Pons (tissue), 1 donor: ENCODE results near the gene NXF1.
"Not testable (repeated sequence)": the region's sequence is repeated elsewhere in the genome, so short reads cannot be mapped to it uniquely, and the experiment has no call there.

Experiments
- DNase-seq: peaks from one replicate; pipeline ENCODE4 v3.0.0-alpha.2; 2016; ENCODE audit warnings: low spot score

The NXF1 gene

DNA sequence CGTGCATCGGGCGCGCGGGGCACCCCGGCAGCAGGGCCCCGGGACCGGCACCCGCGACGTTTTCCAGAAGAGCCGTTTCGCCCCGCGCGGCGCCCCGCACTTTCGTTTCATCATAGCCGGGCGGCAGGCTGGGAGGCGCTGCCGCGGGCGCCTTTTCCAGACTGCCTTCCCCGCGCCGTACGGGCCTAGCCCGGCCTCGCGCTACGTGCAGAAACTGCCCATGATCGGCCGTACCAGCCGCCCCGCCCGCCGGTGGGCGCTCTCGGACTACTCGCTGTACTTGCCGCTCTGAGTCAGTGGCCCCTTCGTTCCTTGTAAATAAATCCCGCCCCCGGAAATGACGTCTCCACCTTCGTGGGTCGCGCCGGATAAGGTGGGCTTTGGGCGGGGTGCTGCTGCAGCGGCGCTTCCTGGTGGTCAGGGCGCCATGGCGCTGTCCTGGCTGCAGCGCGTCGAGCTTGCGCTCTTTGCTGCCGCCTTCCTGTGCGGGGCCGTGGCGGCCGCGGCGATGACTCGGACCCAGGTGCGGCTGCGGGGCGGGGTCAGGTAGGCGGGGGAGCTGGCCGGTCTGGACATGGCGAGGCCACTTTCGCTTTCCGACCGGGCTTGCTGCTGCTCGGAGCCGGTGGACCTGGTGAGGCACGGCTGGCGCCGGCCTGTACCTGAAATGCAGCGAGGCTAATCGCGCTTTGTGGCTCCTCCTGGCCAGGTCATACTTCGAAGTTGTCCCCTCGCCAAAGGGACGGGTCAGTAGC, 18.1 kb downstream of the NXF1 start, which contains the start of gene TMEM179B:
Gene TMEM179B, plus strand, starts transcription at position 398 of the 755 bp plus-strand sequence. Its CDS starts 30 bp downstream, at position 428.
- peak; percentile 98 for DNase-seq

DNA sequence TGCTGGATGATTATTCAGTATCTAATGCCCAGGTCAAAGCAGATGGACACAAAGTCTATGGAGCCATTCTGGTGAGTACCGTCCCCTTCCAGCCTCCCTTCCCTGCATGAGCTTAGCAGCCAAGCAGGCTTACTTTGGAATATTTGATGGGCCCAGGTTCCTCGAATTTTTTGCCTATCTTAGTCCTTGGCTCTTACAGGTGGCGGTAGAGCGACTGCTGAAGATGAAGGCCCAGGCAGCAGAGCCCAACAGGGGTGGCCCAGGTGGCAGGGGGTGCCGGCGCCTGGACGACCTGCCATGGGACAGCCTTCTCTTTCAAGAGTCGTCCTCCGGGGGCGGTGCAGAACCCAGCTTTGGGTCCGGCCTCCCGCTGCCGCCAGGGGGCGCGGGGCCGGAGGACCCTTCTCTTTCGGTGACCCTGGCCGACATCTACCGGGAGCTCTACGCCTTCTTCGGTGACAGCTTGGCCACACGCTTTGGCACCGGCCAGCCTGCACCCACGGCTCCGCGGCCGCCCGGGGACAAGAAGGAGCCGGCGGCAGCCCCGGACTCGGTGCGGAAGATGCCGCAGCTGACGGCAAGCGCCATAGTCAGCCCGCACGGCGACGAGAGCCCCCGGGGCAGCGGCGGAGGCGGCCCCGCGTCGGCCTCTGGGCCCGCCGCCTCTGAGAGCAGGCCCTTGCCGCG, 18.8 kb downstream of the NXF1 start:
- peak; percentile 82 for DNase-seq

DNA sequence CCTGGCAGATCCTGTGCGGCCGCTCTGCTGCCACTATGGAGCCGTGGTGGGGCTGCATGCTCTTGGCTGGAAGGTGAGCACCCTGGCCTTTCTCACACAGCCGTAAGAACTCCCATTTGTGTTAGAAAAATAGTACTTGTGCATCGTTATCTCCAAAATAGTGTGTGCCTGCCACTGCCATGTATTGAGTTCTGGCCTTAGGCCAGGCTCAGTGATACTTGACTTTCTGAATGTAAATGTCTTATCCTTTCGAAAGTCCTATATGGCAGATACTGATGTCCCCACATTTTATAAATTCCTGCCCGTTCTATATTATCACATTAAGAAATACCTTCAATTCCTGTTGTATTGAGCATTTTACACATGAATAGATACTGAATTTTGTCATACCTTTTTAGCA, 22.5 kb downstream of the NXF1 start:
- no peak for DNase-seq

DNA sequence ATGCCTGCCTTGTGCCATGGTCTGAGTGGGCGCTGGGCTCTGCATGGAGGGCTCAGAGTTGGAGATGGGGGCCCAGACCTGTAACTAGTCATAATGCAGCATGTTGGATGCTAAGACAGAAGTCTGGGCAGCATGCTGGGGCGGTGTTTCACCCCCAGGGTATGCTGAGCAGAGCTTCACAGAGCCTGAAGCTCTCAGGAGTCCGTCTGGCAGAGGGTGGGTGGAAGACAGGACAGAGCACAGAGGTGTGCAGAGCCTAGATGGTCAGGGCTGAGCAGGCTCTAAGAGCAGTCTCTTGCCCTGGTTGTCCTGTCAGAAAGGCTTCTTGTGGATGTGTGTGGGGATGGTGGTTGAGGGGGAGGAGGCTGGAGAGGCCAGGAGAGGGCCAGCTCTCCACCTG, 26.8 kb downstream of the NXF1 start:
- DNase-seq: no peak

DNA sequence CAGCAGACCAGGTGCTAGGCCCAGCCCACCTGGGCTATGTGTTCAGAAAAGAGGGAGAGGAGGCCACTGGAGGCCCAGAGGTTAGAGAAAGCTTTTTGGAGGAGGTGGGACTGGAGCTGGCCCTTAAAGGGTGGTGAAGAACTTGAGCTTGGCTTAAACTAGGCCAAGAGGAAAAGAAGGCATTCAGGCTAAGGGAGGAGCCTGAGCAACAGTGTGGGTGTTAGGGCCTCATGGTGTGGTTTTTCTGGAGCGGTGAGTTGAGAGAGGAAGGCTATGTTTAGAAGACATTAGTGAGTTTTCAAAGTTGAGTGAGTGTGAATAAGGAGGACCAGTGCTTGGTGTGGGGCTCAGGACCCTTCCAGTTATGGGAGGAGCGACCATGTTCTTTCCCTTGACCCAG, 27.9 kb downstream of the NXF1 start:
- DNase-seq: no peak

DNA sequence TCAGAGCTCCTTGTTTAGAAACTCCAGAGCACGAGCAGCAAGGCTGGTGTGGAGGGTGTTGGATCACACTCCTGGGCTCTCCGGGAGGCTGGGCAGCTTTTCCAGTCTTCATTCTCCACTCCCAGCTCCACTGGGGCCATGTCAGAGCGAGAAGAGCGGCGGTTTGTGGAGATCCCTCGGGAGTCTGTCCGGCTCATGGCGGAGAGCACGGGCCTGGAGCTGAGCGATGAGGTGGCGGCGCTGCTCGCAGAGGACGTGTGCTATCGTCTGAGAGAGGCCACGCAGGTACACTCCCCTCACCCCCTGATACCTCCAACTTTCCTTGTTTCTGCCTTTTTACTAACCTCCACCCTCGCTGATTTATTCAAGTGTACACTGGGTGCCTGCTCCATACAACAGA, 29.6 kb downstream of the NXF1 start:
- no peak for DNase-seq

DNA sequence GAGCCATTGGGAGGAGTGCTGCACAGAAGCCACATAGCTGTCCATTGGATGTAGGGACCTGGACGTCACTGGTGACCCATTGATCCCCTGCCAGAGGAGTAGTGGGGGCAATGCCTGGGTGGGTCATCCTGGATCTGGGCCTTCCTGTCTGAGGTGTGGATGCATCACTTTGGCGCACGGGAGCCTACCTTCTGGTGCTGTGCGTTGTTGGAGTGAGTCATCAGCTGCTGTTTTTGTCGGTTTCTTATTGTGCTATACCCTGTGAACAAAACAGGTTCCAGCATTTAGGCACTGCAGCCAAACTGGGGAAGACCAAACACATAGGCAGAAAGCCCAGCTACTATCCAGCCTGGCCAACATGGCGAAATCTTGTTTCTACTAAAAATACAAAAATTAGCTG, 30.8 kb downstream of the NXF1 start:
- DNase-seq: no peak

DNA sequence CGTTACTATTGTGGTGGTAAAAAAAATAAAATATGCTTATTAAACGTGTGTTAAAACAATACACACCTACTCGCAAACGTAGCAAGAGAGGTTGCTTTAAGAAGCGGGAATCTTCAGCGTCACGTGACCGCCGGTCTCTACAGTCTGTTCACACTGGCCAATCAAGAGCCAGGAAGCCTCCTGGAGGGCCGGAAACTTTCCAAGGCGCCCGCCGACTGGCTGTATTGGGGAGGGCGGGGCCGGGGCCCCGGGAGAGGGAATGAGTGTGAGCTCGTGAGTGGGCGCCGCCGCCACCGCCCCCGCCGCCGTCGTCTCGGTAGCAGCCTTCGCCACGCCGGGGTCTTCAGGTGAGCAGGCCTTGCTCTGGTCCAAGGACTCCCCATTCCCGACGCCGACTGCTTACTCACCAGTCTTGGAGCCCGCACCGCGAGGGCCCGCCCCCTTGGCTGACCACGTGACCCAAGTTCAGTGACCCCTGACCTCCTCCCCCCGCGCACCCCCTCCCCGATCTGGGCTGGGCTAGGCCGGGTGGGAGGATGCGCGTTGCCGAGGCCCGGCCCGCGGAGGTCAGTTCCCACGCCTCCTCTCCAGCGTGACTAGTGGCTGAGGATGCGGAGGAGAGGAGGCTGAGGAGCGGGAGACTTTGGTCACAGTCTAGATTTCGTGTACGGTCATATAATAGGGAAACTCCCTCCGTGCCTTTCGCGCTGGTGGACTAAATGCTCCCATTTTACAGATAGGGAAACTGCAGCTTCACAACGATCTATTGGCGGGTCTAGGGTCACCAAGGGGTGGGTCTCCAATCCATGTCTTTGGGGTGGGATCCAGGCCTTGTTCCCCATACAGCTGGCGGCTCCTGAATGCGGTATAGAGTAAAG, 33.9 kb downstream of the NXF1 start, which contains the start of gene TAF6L:
Gene TAF6L, plus strand, starts transcription at position 253 of the 878 bp plus-strand sequence. CDS start 4,388 bp downstream, outside the sequence.
- peak; percentile 99 for DNase-seq

DNA sequence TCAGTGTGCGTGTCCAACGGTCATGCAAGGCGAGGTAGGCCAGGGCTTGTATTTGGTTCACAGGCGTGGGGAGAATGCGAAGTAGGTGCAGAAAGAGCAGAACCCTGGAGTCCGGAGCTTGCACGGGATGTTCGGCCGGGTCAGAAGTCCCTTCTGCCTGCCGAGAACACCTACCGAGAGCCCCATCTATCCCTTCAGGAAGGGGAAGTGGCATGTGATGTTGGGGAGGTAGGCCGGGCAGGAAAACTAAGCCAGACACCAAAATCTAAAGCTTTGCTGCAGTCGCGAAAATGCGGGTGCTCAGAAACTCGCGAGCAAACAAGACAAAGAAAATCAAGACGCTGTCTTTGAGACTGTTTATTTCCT, 34.5 kb downstream of the NXF1 start:
- no peak for DNase-seq

DNA sequence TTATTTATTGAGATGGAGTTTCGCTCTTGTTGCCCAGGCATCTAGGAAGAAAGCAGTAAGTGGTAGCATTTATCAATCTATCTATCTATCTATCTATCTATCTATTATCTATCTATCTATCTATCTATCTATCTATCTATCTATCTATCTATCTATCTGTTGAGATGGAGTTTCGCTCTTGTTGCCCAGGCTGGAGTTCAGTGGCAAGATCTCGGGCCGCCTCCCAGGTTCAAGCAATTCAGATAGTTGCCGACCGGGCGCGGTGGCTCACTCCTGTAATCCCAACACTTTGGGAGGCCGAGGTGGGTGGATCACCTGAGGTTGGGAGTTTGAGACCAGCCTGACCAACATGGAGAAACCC, 44.4 kb downstream of the NXF1 start:
- DNase-seq: not testable (repeated sequence)

DNA sequence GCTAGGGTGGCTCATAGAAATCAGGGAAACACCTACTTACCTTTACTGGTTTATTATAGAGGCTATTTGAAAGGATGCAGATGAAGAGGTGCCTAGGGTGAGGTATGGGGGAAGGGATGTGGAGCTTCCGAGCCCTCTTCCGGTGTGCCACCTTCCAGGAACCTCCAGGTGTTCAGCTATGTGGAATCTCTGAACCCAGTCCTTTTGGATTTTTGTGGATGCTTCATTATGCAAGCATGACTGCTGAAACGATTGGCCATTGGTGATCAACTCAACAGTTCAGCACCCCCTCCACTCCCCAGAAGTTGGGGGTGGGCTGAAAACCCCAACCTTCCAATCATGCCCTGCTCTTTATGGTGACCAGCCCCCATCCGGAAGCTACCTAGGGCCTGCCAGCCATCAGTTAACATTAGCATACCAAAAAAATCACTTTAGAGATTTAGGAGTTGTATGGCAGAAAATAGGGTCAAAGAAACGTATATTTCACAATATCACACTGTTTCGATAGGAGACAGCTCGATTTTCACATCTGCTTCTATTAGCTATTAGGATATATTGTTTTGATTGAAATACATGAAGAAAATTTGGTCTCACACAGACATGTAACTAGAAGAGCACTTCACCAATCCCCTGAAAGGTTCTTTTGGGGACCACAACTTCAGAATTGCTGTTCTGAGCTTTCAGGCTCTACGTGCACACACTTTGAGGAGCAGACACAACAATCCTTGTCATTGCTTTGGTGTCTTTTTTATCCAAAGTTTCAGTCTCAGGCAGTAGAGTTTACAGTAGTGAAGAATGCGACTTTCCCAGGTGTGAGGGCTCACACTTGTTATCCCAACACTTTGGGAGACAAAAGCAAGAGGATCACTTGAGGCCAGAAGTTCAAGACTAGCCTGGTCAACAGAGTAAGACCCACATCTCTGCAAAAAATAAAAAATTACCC, 47.1 kb downstream of the NXF1 start:
- DNase-seq: no peak

DNA sequence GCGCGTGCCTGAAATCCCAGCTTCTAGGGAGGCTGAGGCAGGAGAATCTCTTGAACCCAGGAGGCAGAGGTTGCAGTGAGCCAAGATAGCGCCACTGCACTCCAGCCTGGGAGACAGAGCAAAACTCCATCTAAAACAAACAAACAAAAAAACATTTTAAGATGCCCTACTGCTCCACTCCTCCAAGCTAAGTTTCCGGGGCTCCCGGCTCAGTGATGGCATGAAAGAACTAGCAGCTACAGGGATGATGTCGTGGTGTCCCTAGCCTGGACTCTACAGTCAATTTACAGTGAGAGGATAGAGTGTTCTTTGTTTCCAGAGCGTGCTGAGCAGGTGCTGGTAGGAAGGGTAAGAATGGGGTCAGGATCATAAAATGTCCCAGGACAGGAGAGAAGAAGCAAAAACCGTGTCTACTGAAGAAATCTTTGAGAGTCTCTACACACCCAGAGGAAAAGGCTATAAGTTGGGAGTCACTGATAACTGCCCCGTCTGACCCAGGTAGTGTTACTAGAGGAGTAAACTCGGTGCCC, 50.1 kb downstream of the NXF1 start:
- peak; percentile 63 for DNase-seq

DNA sequence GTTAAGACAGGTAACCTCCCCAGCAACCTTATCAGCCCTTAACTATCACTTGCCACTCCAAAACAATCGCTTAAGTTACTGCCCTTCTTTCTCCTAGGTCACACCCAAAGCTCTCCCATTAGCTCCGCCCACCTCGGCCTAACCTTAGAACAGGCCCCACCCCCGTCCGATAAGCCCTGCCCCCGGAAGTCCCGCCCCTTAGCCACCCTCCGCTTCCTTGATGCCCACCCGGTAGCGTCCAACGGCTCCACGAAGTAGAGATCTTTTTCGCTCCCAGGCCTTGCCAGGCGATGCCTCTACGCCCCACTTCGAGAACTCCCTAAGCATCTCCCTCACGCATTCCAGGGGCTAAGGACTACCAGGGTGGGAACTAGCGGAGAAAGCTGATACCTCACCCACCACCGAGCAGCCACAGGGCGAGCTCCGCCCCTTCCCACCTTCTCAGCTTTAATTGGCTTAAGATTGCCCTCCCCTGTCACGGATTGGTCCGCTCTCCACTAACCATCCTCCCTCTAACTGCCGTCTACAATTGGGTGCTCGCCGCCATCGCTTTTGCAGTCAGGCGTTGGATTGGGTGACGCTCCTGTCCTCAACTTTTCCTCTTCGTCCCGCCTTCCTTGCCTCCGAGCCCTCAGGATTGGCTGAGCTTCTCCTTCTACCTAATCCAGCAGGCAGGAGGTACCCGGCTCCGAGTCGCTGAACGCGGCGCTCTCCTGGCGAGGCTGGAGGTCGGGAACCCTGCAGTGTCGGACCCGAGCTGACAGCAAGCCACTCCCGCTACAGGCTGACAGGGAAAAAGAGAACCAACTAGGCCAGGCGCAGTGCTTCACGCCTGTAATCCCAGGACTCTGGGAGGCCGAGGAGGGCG, 51.3 kb downstream of the NXF1 start, which contains the start of gene ZBTB3:
Gene ZBTB3, minus strand, starts transcription at position 425 of the 868 bp plus-strand sequence. CDS start 496 bp downstream, outside the sequence.
- peak; percentile 100 for DNase-seq

DNA sequence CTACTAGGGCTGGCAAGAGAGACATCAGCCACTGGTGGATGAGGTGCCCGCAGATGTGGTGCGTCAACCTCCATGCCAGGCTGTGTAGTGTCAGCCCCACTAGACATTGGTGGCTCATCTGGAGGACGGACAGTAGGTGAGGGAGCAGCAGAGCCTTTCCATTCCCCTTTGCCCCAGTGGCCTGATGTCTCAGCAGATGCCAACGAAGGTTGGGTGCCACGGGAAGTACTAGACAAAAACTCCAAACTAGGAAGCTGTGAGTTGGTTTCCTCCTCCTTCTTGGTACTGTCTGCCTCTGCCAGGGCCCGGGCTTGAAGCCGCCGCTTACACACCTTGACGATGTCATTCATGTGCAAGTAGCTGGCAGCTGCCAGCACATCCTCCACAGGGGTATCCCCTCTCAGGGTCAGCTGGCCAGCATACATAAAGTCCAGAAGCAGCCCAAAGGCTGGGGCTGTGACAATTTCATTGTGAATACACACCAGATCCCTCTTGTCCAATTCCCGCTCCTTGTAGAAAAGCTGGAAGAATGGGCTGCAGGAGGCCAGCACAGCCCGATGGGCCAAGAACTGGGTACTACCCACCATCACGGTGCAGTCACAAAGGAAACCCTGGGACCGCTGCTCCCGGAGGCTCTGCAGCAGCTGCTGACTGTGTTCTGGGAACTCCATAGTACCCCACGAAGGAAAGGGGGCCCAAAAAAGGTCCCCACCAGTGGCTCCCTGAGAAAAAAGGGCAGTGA, 52.1 kb downstream of the NXF1 start:
- DNase-seq: no peak

DNA sequence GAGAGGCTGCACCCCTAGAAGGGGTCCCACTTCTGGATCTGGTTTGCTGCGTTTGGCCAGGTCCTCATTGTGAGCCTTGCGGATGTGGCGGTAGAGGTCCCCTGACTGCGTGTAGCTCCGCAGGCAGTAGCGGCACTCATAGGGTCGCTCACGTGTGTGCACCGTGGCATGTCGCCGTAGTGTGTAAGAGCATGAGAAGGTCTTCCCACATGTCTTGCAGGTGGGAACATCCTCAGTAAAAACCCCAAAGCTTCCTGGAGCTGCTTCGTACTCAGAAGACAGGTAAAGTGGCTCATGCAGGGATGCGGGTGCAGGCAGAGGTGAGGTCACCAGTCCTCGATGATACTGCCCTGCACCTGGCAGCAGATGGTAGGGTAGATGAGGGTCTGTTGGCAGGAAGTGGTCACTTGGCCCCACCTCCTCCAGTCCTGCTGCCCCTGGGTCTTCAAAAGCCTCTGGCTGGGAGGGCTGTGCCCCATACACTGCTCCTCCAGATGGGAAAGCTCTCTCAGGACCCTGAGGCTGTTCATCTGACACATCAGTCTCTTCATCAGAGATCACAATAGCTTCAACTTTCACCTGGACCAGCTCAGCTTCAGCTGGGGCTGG, 53.0 kb downstream of the NXF1 start:
- no peak for DNase-seq

DNA sequence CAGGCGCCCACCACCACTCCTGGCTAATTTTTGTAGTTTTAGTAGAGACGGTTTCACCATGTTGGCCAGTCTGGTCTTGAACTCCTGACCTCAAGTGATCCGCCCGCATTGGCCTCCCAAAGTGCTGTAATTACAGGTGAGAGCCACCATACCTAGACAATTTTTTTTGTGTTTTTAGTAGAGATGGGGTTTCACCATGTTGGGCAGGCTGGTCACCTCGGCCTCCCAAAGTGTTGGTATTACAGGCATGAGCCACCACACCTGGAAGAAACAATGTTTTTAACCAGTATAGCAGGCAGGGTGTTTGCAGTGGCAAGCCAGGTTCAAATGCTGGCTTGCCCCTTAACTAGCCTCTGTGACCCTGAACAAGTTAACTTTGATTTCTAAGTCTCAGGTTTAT, 55.3 kb downstream of the NXF1 start:
- not testable (repeated sequence) for DNase-seq

DNA sequence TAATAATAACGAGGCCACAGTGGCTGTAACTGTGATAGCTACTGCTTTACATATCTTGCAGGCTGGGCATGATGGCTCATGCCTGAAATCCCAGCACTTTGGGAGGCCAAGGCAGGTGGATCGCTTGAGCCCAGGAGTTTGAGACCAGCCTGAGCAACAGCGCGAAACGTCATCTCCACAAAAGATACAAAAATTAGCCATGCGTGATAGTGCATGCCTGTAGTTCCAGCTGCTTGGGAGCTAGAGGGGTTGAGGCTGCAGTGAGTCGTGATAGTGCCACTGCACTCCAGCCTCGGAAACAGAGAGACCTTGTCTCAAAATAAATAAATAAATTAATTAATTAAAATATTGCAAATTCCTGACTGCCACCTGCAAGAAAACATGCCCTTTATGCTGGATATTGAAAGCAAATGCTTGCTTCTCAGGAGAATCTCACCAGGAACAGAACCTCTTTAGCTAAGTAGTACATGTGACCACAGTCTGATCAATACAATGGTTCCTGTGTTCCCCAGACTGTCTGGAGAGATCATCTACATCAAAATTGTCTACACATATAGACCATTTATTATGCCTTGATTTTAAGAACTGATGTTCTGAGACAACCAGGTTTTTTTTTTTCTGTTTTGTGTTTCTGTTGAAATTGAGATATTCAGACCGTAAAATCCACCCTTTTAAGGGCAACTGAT, 57.6 kb downstream of the NXF1 start:
- peak; percentile 79 for DNase-seq
